GM13977 (cell line): ENCODE measurements around the gene SDR42E2.

Experiments
- DNase-seq: peaks from one replicate; pipeline ENCODE4 v3.0.0; 2012; ENCODE audit warnings: low spot score
- in situ Hi-C: fragments of 300-500 bp; cut with MboI; formaldehyde crosslinking; loops from one replicate; pipeline ENCODE4 v1.12.0; 2022; ENCODE audit warnings: low sequenced_read_pairs, low pct_unique_long_range_greater_than_20kb, mixed read lengths, inconsistent platforms; ENCODE audit not compliant: unreplicated experiment
- TF ChIP-seq, protein P1 (sequence below): IDR thresholded peaks from 2 replicates; pipeline ENCODE4 v1.5.1; 2012; ENCODE audit warnings: mild to moderate bottlenecking, control low read depth; ENCODE audit not compliant: insufficient read depth; ENCODE audit errors: extremely low read depth, missing control alignments

The SDR42E2 gene

GRCh38 chr16:22210285-22210684 is 48.0 kb downstream of the SDR42E2 start:
- TF ChIP-seq, protein P1, sequence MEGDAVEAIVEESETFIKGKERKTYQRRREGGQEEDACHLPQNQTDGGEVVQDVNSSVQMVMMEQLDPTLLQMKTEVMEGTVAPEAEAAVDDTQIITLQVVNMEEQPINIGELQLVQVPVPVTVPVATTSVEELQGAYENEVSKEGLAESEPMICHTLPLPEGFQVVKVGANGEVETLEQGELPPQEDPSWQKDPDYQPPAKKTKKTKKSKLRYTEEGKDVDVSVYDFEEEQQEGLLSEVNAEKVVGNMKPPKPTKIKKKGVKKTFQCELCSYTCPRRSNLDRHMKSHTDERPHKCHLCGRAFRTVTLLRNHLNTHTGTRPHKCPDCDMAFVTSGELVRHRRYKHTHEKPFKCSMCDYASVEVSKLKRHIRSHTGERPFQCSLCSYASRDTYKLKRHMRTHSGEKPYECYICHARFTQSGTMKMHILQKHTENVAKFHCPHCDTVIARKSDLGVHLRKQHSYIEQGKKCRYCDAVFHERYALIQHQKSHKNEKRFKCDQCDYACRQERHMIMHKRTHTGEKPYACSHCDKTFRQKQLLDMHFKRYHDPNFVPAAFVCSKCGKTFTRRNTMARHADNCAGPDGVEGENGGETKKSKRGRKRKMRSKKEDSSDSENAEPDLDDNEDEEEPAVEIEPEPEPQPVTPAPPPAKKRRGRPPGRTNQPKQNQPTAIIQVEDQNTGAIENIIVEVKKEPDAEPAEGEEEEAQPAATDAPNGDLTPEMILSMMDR: no peak
- in situ Hi-C loops: no loop called here
- DNase-seq: no peak

- in situ Hi-C loops: no loop called here
- TF ChIP-seq, protein P1: no peak
- DNase-seq: no peak
Measured at GRCh38 chr16:22210854-22211253, 48.5 kb downstream of the SDR42E2 start.

DNA sequence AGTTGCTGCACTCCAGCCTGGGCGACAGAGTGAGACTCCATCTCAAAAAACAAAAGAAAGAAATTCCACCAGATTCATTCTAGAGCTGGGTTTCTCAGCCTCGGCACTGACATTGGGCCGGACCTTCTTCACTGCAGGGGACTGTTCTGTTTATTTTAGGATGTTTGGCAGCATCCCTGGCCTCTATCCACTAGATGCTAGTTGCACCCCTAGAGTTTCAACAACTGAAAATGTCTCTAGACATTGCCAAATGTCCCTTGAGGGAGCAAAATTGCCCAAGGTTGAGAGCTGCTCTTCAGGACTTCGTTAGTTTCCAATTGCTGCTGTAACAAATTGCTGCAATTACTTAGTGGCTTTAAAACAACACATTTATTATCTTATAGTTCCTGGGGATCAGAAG is 50.9 kb downstream of the SDR42E2 start:
- in situ Hi-C loops: no loop called here
- DNase-seq: no peak
- TF ChIP-seq, protein P1: no peak

DNA sequence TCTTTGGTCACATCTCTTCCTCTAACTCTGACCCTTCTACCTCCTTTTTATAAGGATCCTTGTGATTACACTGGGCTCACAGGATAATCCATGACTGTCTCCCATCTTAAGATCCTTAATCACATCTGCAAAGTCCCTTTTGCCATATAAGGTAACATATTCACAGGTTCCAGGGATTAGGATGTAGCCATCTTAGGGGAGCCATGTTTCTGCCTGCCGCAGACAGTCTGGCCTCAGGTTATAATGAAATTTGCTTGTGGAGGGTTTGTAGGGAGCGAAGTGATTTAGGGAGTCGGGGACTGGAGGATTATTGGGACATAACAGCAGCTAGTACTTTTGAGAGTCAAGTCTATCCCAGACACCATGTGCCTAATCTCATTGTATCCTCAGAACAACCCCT is 51.5 kb downstream of the SDR42E2 start:
- DNase-seq: no peak
- TF ChIP-seq, protein P1: no peak
- in situ Hi-C loops: no loop called here

- in situ Hi-C loops: no loop called here
Measured at GRCh38 chr16:22214402-22214801, 52.1 kb downstream of the SDR42E2 start.

DNA sequence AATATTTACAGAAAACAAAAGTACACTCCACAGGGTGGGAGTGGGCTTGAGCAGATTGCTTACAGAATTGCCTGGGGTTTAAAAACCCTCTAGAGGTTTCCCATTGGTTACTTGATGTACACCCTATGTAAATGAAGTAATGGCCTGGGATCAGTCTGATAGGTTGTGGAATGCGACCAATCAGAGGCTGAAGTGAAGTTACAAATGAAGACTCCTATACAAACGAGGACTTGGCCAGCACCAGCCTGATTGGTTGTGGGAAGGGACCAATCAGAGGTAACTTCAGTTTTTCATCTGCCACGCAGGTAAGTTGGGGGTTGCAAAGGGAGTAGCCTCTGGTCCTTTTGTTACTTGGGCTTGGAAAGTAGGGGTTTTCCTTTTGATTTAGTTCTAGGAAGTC is 52.6 kb downstream of the SDR42E2 start:
- in situ Hi-C loops: no loop called here
- TF ChIP-seq, protein P1: no peak
- no peak for DNase-seq

More at GRCh38 chr16:22214402-22214801, 52.1 kb downstream of the SDR42E2 start:
- TF ChIP-seq, protein P1: no peak
- DNase-seq: no peak
